Right lobe of liver (tissue), 4 donors: ENCODE results near the gene MAGEF1.

Source experiments
- CTCF ChIP-seq, 4 donors: fragments of 200-600 bp in 3 of 4; fragments of 450-650 bp in 1 of 4; IDR thresholded peaks; one replicate each; pipeline versions ENCODE4 v1.5.1 to v1.8.0; 2016 to 2022; ENCODE audit warnings: antibody characterized with exemption in 4 of 4, mild to moderate bottlenecking in 2 of 4
- POLR2A ChIP-seq: fragments of 450-650 bp; IDR thresholded peaks from one replicate; pipeline ENCODE4 v1.6.1; 2017; ENCODE audit warnings: antibody characterized with exemption, mild to moderate bottlenecking
- donor health status: DM: no; HTN: no; CAD: no.
- donor health status: DM: no; HTN: no; CAD: no.
- donor health status: DM: no; HTN: yes; CAD: no.

DNA sequence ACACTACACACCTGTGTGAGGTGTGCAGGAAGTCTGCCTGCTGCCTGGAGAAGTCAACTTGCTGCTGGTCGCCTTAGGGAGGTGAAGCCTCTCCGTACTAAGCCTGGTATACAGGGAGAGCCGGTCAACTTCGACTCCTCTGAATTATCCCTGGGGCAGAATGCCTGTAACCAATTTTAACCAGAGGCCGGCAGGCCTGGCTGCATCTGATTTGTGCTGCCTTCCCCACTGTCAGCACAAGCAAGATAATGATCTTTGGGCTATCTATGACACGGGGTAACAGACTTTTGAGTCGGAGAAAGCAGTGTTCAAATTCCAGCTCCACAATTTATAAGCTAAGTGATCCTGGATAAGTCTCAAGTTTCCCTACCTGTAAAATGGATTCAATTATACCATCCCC is 42.3 kb downstream of the MAGEF1 start:
- no peak for TF ChIP-seq CTCF (IDR thresholded peaks at IDR 0.05)
- no peak for TF ChIP-seq POLR2A
